Measurements from ENCODE around the gene FABP7. TPM values are rescaled to one million over a fixed set of nuclear protein-coding genes. Genes with fewer than 3 reads are reported as not detected.

FABP7 gene
- total RNA-seq, 1 donor from 2014 or later: not detected

- TF ChIP-seq CTCF (IDR thresholded peaks at IDR 0.05): no peak
- Histone ChIP-seq H3K9me3 (no peaks in the 10 kb centered on the region), H3K27me3 (no peaks in the 10 kb centered on the region), H3K27ac (no peak overlapping the region), H3K4me3 (no peak overlapping the region), H3K4me1 (no peaks in the 10 kb centered on the region), H3K36me3 (no peaks in the 10 kb centered on the region)
- no peak for DNase-seq (ENCODE audit: low spot score in 2 of 2)
- intact Hi-C loops (cut with DNase I): no loop called here
Measured at GRCh38 chr6:122778302-122778701, 1.2 kb upstream of the FABP7 start.

- no peak for DNase-seq (ENCODE audit: low spot score in 2 of 2)
- intact Hi-C loops (cut with DNase I): no loop called here
- H3K4me3 ChIP-seq: no peak overlapping the region
- TF ChIP-seq CTCF (IDR thresholded peaks at IDR 0.05): no peak
- no peaks in the 10 kb centered on the region for H3K9me3 ChIP-seq
- H3K36me3 ChIP-seq: no peaks in the 10 kb centered on the region
- no peaks in the 10 kb centered on the region for H3K27me3 ChIP-seq
- no peaks in the 10 kb centered on the region for H3K4me1 ChIP-seq
- H3K27ac ChIP-seq: no peak overlapping the region
Measured at GRCh38 chr6:122778985-122779661, 393 bp upstream of the FABP7 start.

GRCh38 chr6:122780114-122780513 is 598 bp downstream of the FABP7 start:
- H3K4me3 ChIP-seq: no peak overlapping the region
- no peak overlapping the region for H3K27ac ChIP-seq
- no peaks in the 10 kb centered on the region for H3K4me1 ChIP-seq
- H3K36me3 ChIP-seq: no peaks in the 10 kb centered on the region
- no peaks in the 10 kb centered on the region for H3K9me3 ChIP-seq
- no peaks in the 10 kb centered on the region for H3K27me3 ChIP-seq
- intact Hi-C loops (cut with DNase I): no loop called here
- TF ChIP-seq CTCF (IDR thresholded peaks at IDR 0.05): no peak
- no peak for DNase-seq (ENCODE audit: low spot score in 2 of 2)

GRCh38 chr6:122781716-122782115 is 2.2 kb downstream of the FABP7 start:
- intact Hi-C loops (cut with DNase I): no loop called here
- DNase-seq (ENCODE audit: low spot score in 2 of 2): no peak

GRCh38 chr6:122783401-122783800 is 3.9 kb downstream of the FABP7 start:
- no peak overlapping the region for H3K27ac ChIP-seq
- TF ChIP-seq CTCF (IDR thresholded peaks at IDR 0.05): no peak
- intact Hi-C loops (cut with DNase I): no loop called here

More at GRCh38 chr6:122781716-122782115, 2.2 kb downstream of the FABP7 start:
- Histone ChIP-seq H3K27me3 (no peaks in the 10 kb centered on the region), H3K4me3 (no peak overlapping the region), H3K9me3 (no peaks in the 10 kb centered on the region), H3K27ac (no peak overlapping the region), H3K4me1 (no peaks in the 10 kb centered on the region), H3K36me3 (no peaks in the 10 kb centered on the region)
- TF ChIP-seq CTCF (IDR thresholded peaks at IDR 0.05): no peak

GRCh38 chr6:122785891-122786290 is 6.4 kb downstream of the FABP7 start:
- intact Hi-C loops (cut with DNase I): no loop called here
- no peaks in the 10 kb centered on the region for H3K36me3 ChIP-seq
- DNase-seq (ENCODE audit: low spot score in 2 of 2): no peak
- H3K4me3 ChIP-seq: no peak overlapping the region
- no peaks in the 10 kb centered on the region for H3K27me3 ChIP-seq
- no peaks in the 10 kb centered on the region for H3K9me3 ChIP-seq
- TF ChIP-seq CTCF (IDR thresholded peaks at IDR 0.05): no peak
- no peaks in the 10 kb centered on the region for H3K4me1 ChIP-seq
- no peak overlapping the region for H3K27ac ChIP-seq

More at GRCh38 chr6:122783401-122783800, 3.9 kb downstream of the FABP7 start:
- no peaks in the 10 kb centered on the region for H3K9me3 ChIP-seq
- no peaks in the 10 kb centered on the region for H3K4me1 ChIP-seq
- no peak overlapping the region for H3K4me3 ChIP-seq
- H3K36me3 ChIP-seq: no peaks in the 10 kb centered on the region
- no peak for DNase-seq (ENCODE audit: low spot score in 2 of 2)
- no peaks in the 10 kb centered on the region for H3K27me3 ChIP-seq

Data from ascending aorta (tissue), 2 donors.